Gastrocnemius medialis (tissue), 4 donors: ENCODE results near the gene C10orf90. TPM values are rescaled to one million over a fixed set of nuclear protein-coding genes. Genes with fewer than 3 reads are reported as not detected.

ENCODE experiments used
- ATAC-seq, 2 donors: fragments of 150-250 bp; one replicate each; pipeline ENCODE4 v1.9.1; 2016
- DNase-seq, 2 donors: peaks; one replicate each; pipeline ENCODE4 v3.0.0-alpha.2; 2019
- H3K27ac ChIP-seq, 4 donors: fragments of 200-600 bp; sonication (generic); 1 replicate in 1 of 4; 2 replicates in 3 of 4; pipeline ENCODE4 v1.5.1; 2016 to 2018; ENCODE audit warnings: mild to moderate bottlenecking in 2 of 4, moderate library complexity in 1 of 4
- H3K27me3 ChIP-seq, 3 donors: fragments of 200-600 bp; sonication (generic) in 2 of 3; 1 replicate in 1 of 3; 2 replicates in 2 of 3; pipeline versions ENCODE4 v1.5.1 to v1.6.0; 2016 to 2019; ENCODE audit warnings: mild to moderate bottlenecking in 1 of 3, moderate library complexity in 1 of 3
- H3K36me3 ChIP-seq, 2 donors: fragments of 200-600 bp; sonication (generic) in 1 of 2; one replicate each; pipeline ENCODE4 v1.5.1; 2017 to 2018
- H3K4me1 ChIP-seq, 2 donors: fragments of 200-600 bp; sonication (generic) in 1 of 2; one replicate each; pipeline ENCODE4 v1.5.1; 2016 to 2017; ENCODE audit warnings: mild to moderate bottlenecking in 2 of 2
- H3K4me3 ChIP-seq, 4 donors: fragments of 200-600 bp; sonication (generic) in 3 of 4; 1 replicate in 1 of 4; 2 replicates in 3 of 4; pipeline ENCODE4 v1.5.1; 2016 to 2019; ENCODE audit warnings: mild to moderate bottlenecking in 2 of 4
- H3K9me3 ChIP-seq, 3 donors: fragments of 200-600 bp; sonication (generic) in 2 of 3; 1 replicate in 1 of 3; 2 replicates in 2 of 3; pipeline ENCODE4 v1.5.1; 2016 to 2019
- POLR2A ChIP-seq, 2 donors: fragments of 450-650 bp; IDR thresholded peaks; one replicate each; pipeline ENCODE4 v1.6.1; 2017; ENCODE audit warnings: antibody characterized with exemption in 2 of 2, mild to moderate bottlenecking in 2 of 2, moderate library complexity in 2 of 2
- in situ Hi-C, 4 donors: fragments of 200-750 bp; cut with MboI; loops; one replicate each; pipeline versions ENCODE4 v1.15.0 to v1.8.0; 2017; ENCODE audit warnings: low sequenced_read_pairs in 4 of 4
- intact Hi-C: fragments of 100-400 bp; cut with DNase I; formaldehyde crosslinking; loops from one replicate; pipeline ENCODE4 v1.15.1; 2023; ENCODE audit warnings: low total_unique reads
- total RNA-seq, 4 donors: library from RNA; depleted of rRNA; stranded (reverse); fragments of >200 nt; gene quantifications; one replicate each; pipeline versions ENCODE4 v1.1.0 to v1.2.3, GENCODE V29; 2016
- TF ChIP-seq, protein P1 (sequence below), 5 experiments: fragments of 450-650 bp in 3 of 5; fragments of 200-600 bp in 2 of 5; sonication (generic) in 2 of 5; IDR thresholded peaks in 4 of 5; conservative IDR thresholded peaks in 1 of 5; 1 replicate in 4 of 5; 2 replicates in 1 of 5; pipeline ENCODE4 v1.5.1; 2016 to 2019; ENCODE audit warnings: antibody characterized with exemption in 5 of 5, mild to moderate bottlenecking in 3 of 5, moderate library complexity in 3 of 5

C10orf90 gene
- total RNA-seq, 4 donors from 2014 or later = not detected

GRCh38 chr10:126686719-126687118, 16.2 kb upstream of the C10orf90 start:
- in situ Hi-C loops = no loop called here
- intact Hi-C loops = no loop called here
- Histone ChIP-seq H3K27me3 (no peaks in the 10 kb centered on the region), H3K4me3 (no peak overlapping the region), H3K4me1 (no peaks in the 10 kb centered on the region), H3K27ac (no peak overlapping the region), H3K9me3 (no peaks in the 10 kb centered on the region), H3K36me3 (no peaks in the 10 kb centered on the region)
- DNase-seq (no peak), ATAC-seq (no peak)
- TF ChIP-seq, protein P1, sequence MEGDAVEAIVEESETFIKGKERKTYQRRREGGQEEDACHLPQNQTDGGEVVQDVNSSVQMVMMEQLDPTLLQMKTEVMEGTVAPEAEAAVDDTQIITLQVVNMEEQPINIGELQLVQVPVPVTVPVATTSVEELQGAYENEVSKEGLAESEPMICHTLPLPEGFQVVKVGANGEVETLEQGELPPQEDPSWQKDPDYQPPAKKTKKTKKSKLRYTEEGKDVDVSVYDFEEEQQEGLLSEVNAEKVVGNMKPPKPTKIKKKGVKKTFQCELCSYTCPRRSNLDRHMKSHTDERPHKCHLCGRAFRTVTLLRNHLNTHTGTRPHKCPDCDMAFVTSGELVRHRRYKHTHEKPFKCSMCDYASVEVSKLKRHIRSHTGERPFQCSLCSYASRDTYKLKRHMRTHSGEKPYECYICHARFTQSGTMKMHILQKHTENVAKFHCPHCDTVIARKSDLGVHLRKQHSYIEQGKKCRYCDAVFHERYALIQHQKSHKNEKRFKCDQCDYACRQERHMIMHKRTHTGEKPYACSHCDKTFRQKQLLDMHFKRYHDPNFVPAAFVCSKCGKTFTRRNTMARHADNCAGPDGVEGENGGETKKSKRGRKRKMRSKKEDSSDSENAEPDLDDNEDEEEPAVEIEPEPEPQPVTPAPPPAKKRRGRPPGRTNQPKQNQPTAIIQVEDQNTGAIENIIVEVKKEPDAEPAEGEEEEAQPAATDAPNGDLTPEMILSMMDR (IDR thresholded peaks at IDR 0.05 in 4 of 5, conservative IDR thresholded peaks at IDR 0.05 in 1 of 5) = no peak
- TF ChIP-seq POLR2A (IDR thresholded peaks at IDR 0.05) = no peak

- DNase-seq (no peak), ATAC-seq (no peak)
- in situ Hi-C loops = no loop called here
- Histone ChIP-seq H3K27ac (no peak overlapping the region), H3K4me1 (no peaks in the 10 kb centered on the region), H3K4me3 (no peak overlapping the region), H3K9me3 (no peaks in the 10 kb centered on the region), H3K27me3 (no peaks in the 10 kb centered on the region), H3K36me3 (no peaks in the 10 kb centered on the region)
- TF ChIP-seq, protein P1 (IDR thresholded peaks at IDR 0.05 in 4 of 5, conservative IDR thresholded peaks at IDR 0.05 in 1 of 5) = no peak
- no peak for TF ChIP-seq POLR2A (IDR thresholded peaks at IDR 0.05)
- intact Hi-C loops = no loop called here
These were observed 15.8 kb upstream of the C10orf90 start for GRCh38 chr10:126686268-126686667.

DNA sequence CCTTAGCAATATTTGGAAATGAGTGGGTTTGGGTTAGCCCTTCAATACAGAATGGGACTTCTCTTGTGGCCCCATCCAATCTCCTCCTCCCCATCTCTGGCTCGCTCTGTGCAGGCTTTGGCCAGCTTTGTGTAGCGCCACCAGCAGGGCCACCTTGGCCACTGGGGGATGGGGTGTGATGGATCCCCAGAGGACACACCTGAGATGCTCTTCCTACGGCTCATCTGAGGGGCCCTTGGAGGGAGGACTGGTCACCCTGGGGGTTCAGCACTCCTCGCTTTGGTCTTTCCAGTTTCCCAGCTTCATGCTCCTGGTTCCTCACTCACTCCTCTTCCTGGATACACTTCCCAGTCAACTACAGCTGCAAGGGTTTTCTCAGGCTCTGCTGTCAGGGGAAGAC, 15.3 kb upstream of the C10orf90 start:
- Histone ChIP-seq H3K27me3 (no peaks in the 10 kb centered on the region), H3K36me3 (no peaks in the 10 kb centered on the region), H3K9me3 (no peaks in the 10 kb centered on the region), H3K4me3 (no peak overlapping the region), H3K27ac (no peak overlapping the region), H3K4me1 (no peaks in the 10 kb centered on the region)
- no peak for TF ChIP-seq POLR2A (IDR thresholded peaks at IDR 0.05)
- TF ChIP-seq, protein P1 (IDR thresholded peaks at IDR 0.05 in 4 of 5, conservative IDR thresholded peaks at IDR 0.05 in 1 of 5) = no peak
- intact Hi-C loops = no loop called here
- DNase-seq (no peak), ATAC-seq (no peak)
- in situ Hi-C loops = no loop called here

- intact Hi-C loops (no loop called here), in situ Hi-C loops (no loop called here)
- no peaks in the 10 kb centered on the region for H3K36me3 ChIP-seq
- no peak overlapping the region for H3K27ac ChIP-seq
- DNase-seq (no peak), ATAC-seq (no peak)
- H3K4me1 ChIP-seq = no peaks in the 10 kb centered on the region
- no peaks in the 10 kb centered on the region for H3K9me3 ChIP-seq
- no peaks in the 10 kb centered on the region for H3K27me3 ChIP-seq
- TF ChIP-seq, protein P1 (IDR thresholded peaks at IDR 0.05 in 4 of 5, conservative IDR thresholded peaks at IDR 0.05 in 1 of 5) = no peak
- no peak for TF ChIP-seq POLR2A (IDR thresholded peaks at IDR 0.05)
- no peak overlapping the region for H3K4me3 ChIP-seq
These were observed 13.8 kb upstream of the C10orf90 start for GRCh38 chr10:126684171-126684745.

DNA sequence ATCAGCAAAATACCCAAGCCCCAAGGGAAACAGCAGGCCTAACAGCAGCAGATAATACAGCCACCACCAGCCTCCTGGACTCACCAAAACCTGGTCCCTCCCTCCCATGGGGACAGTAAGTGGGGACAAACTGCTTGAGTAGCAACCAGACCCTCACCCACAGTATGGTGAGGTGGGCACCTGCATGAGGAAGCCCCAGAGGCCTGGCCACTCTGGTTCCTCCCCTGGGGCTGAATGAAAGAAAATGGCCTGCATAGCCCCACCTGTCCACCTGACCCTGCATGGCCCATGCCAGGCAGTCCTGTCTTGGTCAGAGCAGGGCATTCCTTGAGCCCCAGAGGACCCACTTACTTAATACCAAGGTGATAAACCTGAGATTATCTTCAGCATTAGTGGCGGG, 13.0 kb upstream of the C10orf90 start:
- Histone ChIP-seq H3K27me3 (no peaks in the 10 kb centered on the region), H3K4me3 (no peak overlapping the region), H3K27ac (no peak overlapping the region), H3K4me1 (no peaks in the 10 kb centered on the region), H3K36me3 (no peaks in the 10 kb centered on the region), H3K9me3 (no peaks in the 10 kb centered on the region)
- DNase-seq = no peak
- in situ Hi-C loops (no loop called here), intact Hi-C loops (no loop called here)
- TF ChIP-seq POLR2A (IDR thresholded peaks at IDR 0.05) = no peak
- TF ChIP-seq, protein P1 (IDR thresholded peaks at IDR 0.05 in 4 of 5, conservative IDR thresholded peaks at IDR 0.05 in 1 of 5) = no peak
- ATAC-seq = no peak
